ENCODE data around the gene PLAC9. TPM values are rescaled to one million over a fixed set of nuclear protein-coding genes. Genes with fewer than 3 reads are reported as not detected.

Gene PLAC9
- total and polyA plus RNA-seq, 2 experiments from 2014 or later: 1.1 to 11.0 TPM

GRCh38 chr10:80170641-80171040 lies 38.1 kb downstream of the PLAC9 start (continued):
- TF ChIP-seq EZH2phosphoT487 (IDR thresholded peaks at IDR 0.05; ENCODE audit: unreplicated experiment): no peak
- no peak for TF ChIP-seq STAT1 (IDR thresholded peaks at IDR 0.05; ENCODE audit: unreplicated experiment)
- TF ChIP-seq NANOG (IDR thresholded peaks at IDR 0.05; ENCODE audit: borderline replicate concordance): no peak
- TF ChIP-seq CTCF (conservative IDR thresholded peaks at IDR 0.05; ENCODE audit: low read depth in 2 of 2): no peak

GRCh38 chr10:80171248-80171660 lies 38.7 kb downstream of the PLAC9 start:
- no peaks in the 10 kb centered on the region for H3K9me3 Mint-ChIP-seq
- Histone ChIP-seq H3K4me1 (ENCODE audit: insufficient read depth) (peaks cover 8% of the 10 kb centered on the region; the same call in 1 of the 2 replicates), H3F3A (replicated peaks; ENCODE audit: low read depth) (no peaks in the 10 kb centered on the region), H3K9me2 (ENCODE audit: insufficient read depth) (no peaks in the 10 kb centered on the region), H3K27ac (ENCODE audit: low read depth) (no peak overlapping the region), H2AFZ (no peak overlapping the region), H3K79me2 (replicated peaks; ENCODE audit: insufficient read depth) (no peaks in the 10 kb centered on the region), H3K4me3 (no peak overlapping the region), H4K20me1 (replicated peaks; ENCODE audit: insufficient read depth) (peaks cover 2% of the 10 kb centered on the region), H3K36me3 (ENCODE audit: insufficient read depth) (no peaks in the 10 kb centered on the region), H3K4me2 (no peak overlapping the region), H3K27me3 (ENCODE audit: insufficient read depth) (no peaks in the 10 kb centered on the region)
- peak; percentile 50 for ATAC-seq
- no peaks in the 10 kb centered on the region; the same call in 2 of the 3 replicates for H3K36me3 Mint-ChIP-seq (ENCODE audit: low read depth)
- no peak overlapping the region for H3K27ac Mint-ChIP-seq
- DNase-seq (ENCODE audit: low spot score): peak; percentile 33
- peaks cover 5% of the 10 kb centered on the region for H3K27me3 Mint-ChIP-seq (ENCODE audit: insufficient read depth, low read depth, poor library complexity)
- peaks cover 27% of the 10 kb centered on the region for H3K4me1 Mint-ChIP-seq
- no peak overlapping the region for H3K4me3 Mint-ChIP-seq
- TF ChIP-seq EZH2 (IDR thresholded peaks at IDR 0.05; ENCODE audit: low read depth, unreplicated experiment) (no peak), ZNF114 (CRISPR knock-in tag; IDR thresholded peaks at IDR 0.05) (no peak), CREB1 (CRISPR knock-in tag; IDR thresholded peaks at IDR 0.05; ENCODE audit: low read depth) (no peak), ETS1 (IDR thresholded peaks at IDR 0.05) (no peak), NANOG (IDR thresholded peaks at IDR 0.05; ENCODE audit: borderline replicate concordance) (no peak), STAT1 (IDR thresholded peaks at IDR 0.05; ENCODE audit: unreplicated experiment) (no peak), POLR2AphosphoS5 (IDR thresholded peaks at IDR 0.05; ENCODE audit: low read depth) (no peak), CTCF (conservative IDR thresholded peaks at IDR 0.05; ENCODE audit: low read depth in 2 of 2) (no peak), JUNB (IDR thresholded peaks at IDR 0.05; ENCODE audit: unreplicated experiment) (no peak), ZNF331 (CRISPR knock-in tag; IDR thresholded peaks at IDR 0.05; ENCODE audit: low read depth) (no peak), EZH2phosphoT487 (IDR thresholded peaks at IDR 0.05; ENCODE audit: unreplicated experiment) (no peak), REST (IDR thresholded peaks at IDR 0.05; ENCODE audit: unreplicated experiment) (no peak)
